Neural progenitor cell (in vitro differentiated cells): Measurements from ENCODE around the gene MPC2. TPM values are rescaled to one million over a fixed set of nuclear protein-coding genes. Genes with fewer than 3 reads are reported as not detected.
"Not testable (repeated sequence)": the region's sequence is repeated elsewhere in the genome, so short reads cannot be mapped to it uniquely, and the experiment has no call there.

ENCODE experiments used
- DNase-seq: peaks from one replicate; pipeline ENCODE4 v3.0.0-alpha.2; 2016; ENCODE audit warnings: low spot score
- H2AFZ ChIP-seq: fragments of 200-600 bp; sonication (generic); replicated peaks from 2 replicates; pipeline ENCODE4 v1.6.1; 2016; ENCODE audit warnings: antibody characterized with exemption
- H3F3A ChIP-seq: fragments of 200-600 bp; sonication (generic); 2 replicates; pipeline ENCODE4 v1.6.1; 2016; ENCODE audit warnings: antibody characterized with exemption, low read depth
- H3K27ac ChIP-seq: fragments of 200-600 bp; sonication (generic); 2 replicates; pipeline ENCODE4 v1.5.1; 2016; ENCODE audit warnings: mild to moderate bottlenecking
- H3K27me3 ChIP-seq: fragments of 200-600 bp; sonication (generic); 2 replicates; pipeline ENCODE4 v1.6.1; 2016; ENCODE audit warnings: mild to moderate bottlenecking, moderate library complexity
- H3K36me3 ChIP-seq: fragments of 200-600 bp; sonication (generic); 2 replicates; pipeline ENCODE4 v1.5.1; 2016
- H3K4me1 ChIP-seq: fragments of 200-600 bp; sonication (generic); 2 replicates; pipeline ENCODE4 v1.6.1; 2016; ENCODE audit warnings: mixed run types
- H3K4me2 ChIP-seq: fragments of 200-600 bp; sonication (generic); 2 replicates; pipeline ENCODE4 v1.6.1; 2016
- H3K4me3 ChIP-seq: fragments of 200-600 bp; sonication (generic); 2 replicates; pipeline ENCODE4 v1.5.1; 2016
- H3K79me2 ChIP-seq: fragments of 200-600 bp; sonication (generic); 2 replicates; pipeline ENCODE4 v1.6.1; 2016; ENCODE audit warnings: low read depth
- H3K9ac ChIP-seq: fragments of 200-600 bp; sonication (generic); 2 replicates; pipeline ENCODE4 v1.6.1; 2016
- H3K9me3 ChIP-seq: fragments of 200-600 bp; sonication (generic); 2 replicates; pipeline ENCODE4 v1.5.1; 2016; ENCODE audit warnings: low read depth
- H4K20me1 ChIP-seq: fragments of 200-600 bp; sonication (generic); 2 replicates; pipeline ENCODE4 v1.6.1; 2016; ENCODE audit warnings: low read depth
- H3K27ac Mint-ChIP-seq: 3 replicates; pipeline ENCODE4 v1.8.0; 2021; ENCODE audit warnings: mixed read lengths
- H3K27me3 Mint-ChIP-seq: 2 replicates; pipeline ENCODE4 v1.8.0; 2022; ENCODE audit warnings: low read depth, mild to moderate bottlenecking, inconsistent platforms, moderate library complexity, mixed read lengths; ENCODE audit not compliant: insufficient read depth
- H3K36me3 Mint-ChIP-seq: 3 replicates; pipeline ENCODE4 v1.8.0; 2021; ENCODE audit warnings: mixed read lengths
- H3K4me1 Mint-ChIP-seq: 3 replicates; pipeline ENCODE4 v1.8.0; 2021; ENCODE audit warnings: mixed read lengths
- H3K4me3 Mint-ChIP-seq: 3 replicates; pipeline ENCODE4 v1.8.0; 2021; ENCODE audit warnings: mild to moderate bottlenecking, moderate library complexity, mixed read lengths
- H3K9me3 Mint-ChIP-seq: 3 replicates; pipeline ENCODE4 v1.8.0; 2020; ENCODE audit warnings: mixed read lengths
- CTCF ChIP-seq: fragments of 200-600 bp; sonication (generic); IDR thresholded peaks from 2 replicates; pipeline ENCODE4 v1.5.1; 2017; ENCODE audit warnings: antibody characterized with exemption, mild to moderate bottlenecking
- EZH2 ChIP-seq: fragments of 200-600 bp; sonication (generic); IDR thresholded peaks from 2 replicates; pipeline ENCODE4 v1.6.1; 2017; ENCODE audit warnings: antibody characterized with exemption, mild to moderate bottlenecking, moderate library complexity
- EZH2phosphoT487 ChIP-seq: fragments of 200-600 bp; sonication (generic); IDR thresholded peaks from 2 replicates; pipeline ENCODE4 v1.6.1; 2017; ENCODE audit warnings: antibody characterized with exemption
- total RNA-seq: library from RNA; depleted of rRNA; stranded (reverse); fragments of >200 nt; gene quantifications from 2 replicates; pipeline ENCODE4 v1.2.3, GENCODE V29; 2015; ENCODE audit warnings: low replicate concordance

Gene MPC2
- total RNA-seq, 1 donor from 2014 or later: 56.8 TPM

GRCh38 chr1:167890400-167890799 is 46.5 kb downstream of the MPC2 start:
- H2AFZ ChIP-seq: no peak overlapping the region
- Mint-ChIP-seq H3K4me1 (no peaks in the 10 kb centered on the region), H3K36me3 (peaks cover 1% of the 10 kb centered on the region), H3K9me3 (peaks cover 11% of the 10 kb centered on the region), H3K4me3 (no peak overlapping the region), H3K27me3 (no peaks in the 10 kb centered on the region), H3K27ac (no peak overlapping the region)
- H3K9ac ChIP-seq: no peak overlapping the region
- no peak overlapping the region for H3K4me2 ChIP-seq
- H3K27me3 ChIP-seq: no peaks in the 10 kb centered on the region
- H3F3A ChIP-seq: no peaks in the 10 kb centered on the region
- TF ChIP-seq EZH2: no peak
- no peak for TF ChIP-seq EZH2phosphoT487
- no peak for TF ChIP-seq CTCF
- H3K4me1 ChIP-seq: peaks cover 3% of the 10 kb centered on the region
- H3K9me3 ChIP-seq: no peaks in the 10 kb centered on the region
- no peak for DNase-seq
- no peaks in the 10 kb centered on the region for H4K20me1 ChIP-seq
- H3K4me3 ChIP-seq: no peak overlapping the region
- no peaks in the 10 kb centered on the region for H3K79me2 ChIP-seq
- H3K27ac ChIP-seq: no peak overlapping the region
- no peaks in the 10 kb centered on the region for H3K36me3 ChIP-seq

- not testable (repeated sequence) for H3K4me3 Mint-ChIP-seq
Observed at GRCh38 chr1:167887187-167887586, 49.7 kb downstream of the MPC2 start.

GRCh38 chr1:167882376-167882775 is 54.5 kb downstream of the MPC2 start:
- no peak overlapping the region for H3K4me3 Mint-ChIP-seq
- H3K4me2 ChIP-seq: no peak overlapping the region
- peaks cover 8% of the 10 kb centered on the region for H3K9me3 Mint-ChIP-seq

More at GRCh38 chr1:167887187-167887586, 49.7 kb downstream of the MPC2 start:
- not testable (repeated sequence) for H3K79me2 ChIP-seq, DNase-seq, H3K36me3 Mint-ChIP-seq, H3K4me2 ChIP-seq, H3K9me3 ChIP-seq, H3K9ac ChIP-seq, H3K4me1 ChIP-seq, H3K27ac Mint-ChIP-seq, H3K27me3 Mint-ChIP-seq, H3K27ac ChIP-seq, H3K4me1 Mint-ChIP-seq, H4K20me1 ChIP-seq, H3F3A ChIP-seq, H3K27me3 ChIP-seq, H3K4me3 ChIP-seq, H2AFZ ChIP-seq, H3K36me3 ChIP-seq
- peaks cover 13% of the 10 kb centered on the region for H3K9me3 Mint-ChIP-seq

GRCh38 chr1:167881786-167882185 is 55.1 kb downstream of the MPC2 start:
- no peak overlapping the region for H3K4me3 Mint-ChIP-seq
- DNase-seq: no peak
- no peaks in the 10 kb centered on the region for H3K9me3 ChIP-seq
- no peak overlapping the region for H2AFZ ChIP-seq
- H3F3A ChIP-seq: no peaks in the 10 kb centered on the region
- H3K4me1 Mint-ChIP-seq: no peaks in the 10 kb centered on the region
- H3K36me3 Mint-ChIP-seq: no peaks in the 10 kb centered on the region
- H3K9me3 Mint-ChIP-seq: peaks cover 8% of the 10 kb centered on the region
- H3K27me3 Mint-ChIP-seq: no peaks in the 10 kb centered on the region
- H3K4me2 ChIP-seq: no peak overlapping the region
- H3K4me3 ChIP-seq: no peak overlapping the region
- H3K9ac ChIP-seq: no peak overlapping the region
- H3K4me1 ChIP-seq: no peaks in the 10 kb centered on the region
- H4K20me1 ChIP-seq: no peaks in the 10 kb centered on the region
- H3K27ac ChIP-seq: no peak overlapping the region
- no peak for TF ChIP-seq EZH2phosphoT487
- no peaks in the 10 kb centered on the region for H3K36me3 ChIP-seq
- H3K79me2 ChIP-seq: no peaks in the 10 kb centered on the region
- no peaks in the 10 kb centered on the region for H3K27me3 ChIP-seq
- no peak overlapping the region for H3K27ac Mint-ChIP-seq

More at GRCh38 chr1:167882376-167882775, 54.5 kb downstream of the MPC2 start:
- H3K4me1 Mint-ChIP-seq: no peaks in the 10 kb centered on the region
- Histone ChIP-seq H3K9ac (no peak overlapping the region), H3K4me1 (no peaks in the 10 kb centered on the region), H3K9me3 (no peaks in the 10 kb centered on the region), H3F3A (no peaks in the 10 kb centered on the region), H3K27me3 (no peaks in the 10 kb centered on the region), H3K27ac (no peak overlapping the region), H3K4me3 (no peak overlapping the region), H3K79me2 (no peaks in the 10 kb centered on the region), H3K36me3 (no peaks in the 10 kb centered on the region), H4K20me1 (no peaks in the 10 kb centered on the region), H2AFZ (no peak overlapping the region)
- TF ChIP-seq EZH2 (no peak), EZH2phosphoT487 (no peak), CTCF (no peak)
- DNase-seq: no peak
- H3K27ac Mint-ChIP-seq: no peak overlapping the region
- no peaks in the 10 kb centered on the region for H3K36me3 Mint-ChIP-seq
- no peaks in the 10 kb centered on the region for H3K27me3 Mint-ChIP-seq
